ENCODE data around the gene CDIP1.
A peak's percentile ranks its signal among the peaks of the same experiment; 100 is the strongest.
"Not testable (repeated sequence)": the region's sequence is repeated elsewhere in the genome, so short reads cannot be mapped to it uniquely, and the experiment has no call there.

Gene CDIP1

GRCh38 chr16:4538350-4539235 lies at the start of gene CDIP1:
CDIP1 (minus strand) TSS chr16:4538773; CDS start chr16:4514130, 24,643 bp downstream.
- peak; percentile 63 for DNase-seq

GRCh38 chr16:4586291-4586690 lies 47.7 kb upstream of the CDIP1 start:
- DNase-seq: no peak

DNA sequence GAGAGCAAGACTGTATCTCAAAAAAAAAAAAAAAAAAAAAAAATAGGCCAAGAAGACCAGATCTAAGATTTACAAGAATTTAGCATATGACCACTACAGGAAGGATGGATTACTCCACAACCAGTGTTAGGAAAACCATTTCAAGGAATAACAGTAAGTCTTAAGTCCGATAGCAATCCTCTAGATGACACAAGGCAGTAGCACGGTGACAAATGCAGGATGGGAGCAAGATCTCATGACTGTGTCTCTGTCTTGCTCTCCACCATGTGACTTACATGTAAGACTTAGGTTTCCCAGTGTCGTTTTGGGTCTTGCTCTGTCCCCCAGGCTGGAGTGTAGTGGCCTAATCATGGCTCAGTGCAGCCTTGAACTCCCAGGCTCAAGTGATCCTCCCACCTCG lies 45.3 kb upstream of the CDIP1 start:
- DNase-seq: no peak

GRCh38 chr16:4580250-4580649 lies 41.7 kb upstream of the CDIP1 start:
- DNase-seq: no peak

GRCh38 chr16:4578961-4579530 lies 40.5 kb upstream of the CDIP1 start:
- DNase-seq: no peak

GRCh38 chr16:4576008-4576407 lies 37.4 kb upstream of the CDIP1 start:
- no peak for DNase-seq

DNA sequence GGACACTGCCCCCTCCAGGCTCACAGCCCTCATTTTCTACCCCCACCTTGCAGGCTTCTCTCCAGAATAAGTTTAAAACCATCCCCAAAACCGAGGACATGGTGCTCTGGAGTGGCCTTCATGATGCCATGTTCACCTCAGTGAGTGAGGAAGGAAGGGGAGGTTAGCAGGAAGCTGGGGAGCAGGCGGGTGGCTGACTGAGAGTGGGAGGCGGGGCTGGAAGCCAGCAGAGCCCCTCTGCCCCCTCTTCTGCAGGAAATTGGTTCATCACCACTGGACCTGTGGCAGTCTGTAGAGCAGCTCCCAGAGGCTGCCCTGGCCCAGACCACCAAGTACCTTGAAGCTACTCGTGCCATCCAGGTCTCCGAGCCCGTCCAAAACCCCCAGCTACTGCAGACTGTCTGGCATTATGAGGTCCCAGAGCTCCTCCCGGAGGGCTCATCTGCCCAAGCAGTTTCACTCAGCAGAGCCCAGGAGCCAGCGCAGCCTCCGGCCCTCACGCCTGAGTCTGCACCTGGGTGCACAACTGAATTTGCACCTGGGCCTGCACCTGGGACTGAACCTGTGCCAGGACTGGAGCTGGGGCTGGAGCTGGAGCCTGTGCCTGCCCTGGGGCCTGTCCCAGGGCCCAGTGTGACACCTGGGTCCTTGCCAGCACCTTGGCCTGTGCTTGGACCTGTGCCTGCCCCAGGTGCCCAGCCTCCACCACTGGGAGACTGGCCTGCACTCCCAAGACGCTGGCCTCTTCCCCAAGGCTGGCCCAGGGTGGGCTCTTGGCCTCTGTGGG lies 36.5 kb upstream of the CDIP1 start:
- DNase-seq: no peak

- not testable (repeated sequence) for DNase-seq
Observed at GRCh38 chr16:4573926-4574325, 35.4 kb upstream of the CDIP1 start.

DNA sequence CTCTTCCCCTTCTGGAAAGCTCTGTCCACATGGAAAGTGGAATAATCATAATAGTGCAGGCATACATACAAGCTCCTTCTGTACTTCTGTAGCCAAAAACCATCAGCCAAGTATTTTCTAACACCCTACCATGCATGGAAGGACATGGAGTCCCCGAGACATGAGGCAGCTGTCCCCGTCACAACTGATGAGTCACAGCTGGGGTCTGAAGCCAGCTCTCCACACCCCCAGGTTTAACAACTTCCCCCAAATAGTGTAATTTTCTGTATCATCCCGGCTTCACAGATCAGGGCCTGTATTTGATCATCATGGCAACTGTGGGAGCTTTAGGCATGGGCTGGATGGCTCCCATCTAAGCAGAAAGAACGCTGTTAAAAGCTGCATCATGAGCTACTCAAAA lies 34.1 kb upstream of the CDIP1 start:
- no peak for DNase-seq

DNA sequence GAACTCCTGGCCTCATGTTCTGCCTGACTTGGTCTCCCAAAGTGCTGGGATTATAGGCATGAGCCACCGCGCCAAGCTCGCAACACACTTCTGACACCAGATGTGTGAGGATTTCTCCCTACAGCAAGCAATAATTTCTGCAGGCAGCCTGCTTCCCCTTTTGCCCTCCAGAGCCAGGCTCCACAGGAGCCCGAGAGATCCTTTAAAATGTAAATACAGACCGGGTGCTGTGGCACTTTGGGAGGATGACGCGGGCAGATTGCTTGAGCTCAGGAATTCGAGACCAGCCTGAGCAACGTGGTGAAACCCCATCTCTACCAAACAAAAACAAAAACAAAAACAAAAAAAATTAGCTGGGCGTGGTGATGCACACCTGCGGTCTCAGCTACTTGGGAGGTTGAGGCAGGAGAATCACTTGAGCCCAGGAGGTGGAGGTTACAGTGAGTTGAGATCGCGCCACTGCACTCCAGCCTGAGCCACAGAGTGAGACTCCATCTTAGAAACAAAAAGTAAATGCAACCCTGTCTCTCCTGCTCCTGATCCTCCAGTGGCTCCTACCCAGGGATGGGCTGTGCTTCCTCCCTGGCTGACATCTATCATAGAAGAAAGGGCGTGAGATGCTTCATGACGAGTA lies 32.2 kb upstream of the CDIP1 start:
- no peak for DNase-seq

DNA sequence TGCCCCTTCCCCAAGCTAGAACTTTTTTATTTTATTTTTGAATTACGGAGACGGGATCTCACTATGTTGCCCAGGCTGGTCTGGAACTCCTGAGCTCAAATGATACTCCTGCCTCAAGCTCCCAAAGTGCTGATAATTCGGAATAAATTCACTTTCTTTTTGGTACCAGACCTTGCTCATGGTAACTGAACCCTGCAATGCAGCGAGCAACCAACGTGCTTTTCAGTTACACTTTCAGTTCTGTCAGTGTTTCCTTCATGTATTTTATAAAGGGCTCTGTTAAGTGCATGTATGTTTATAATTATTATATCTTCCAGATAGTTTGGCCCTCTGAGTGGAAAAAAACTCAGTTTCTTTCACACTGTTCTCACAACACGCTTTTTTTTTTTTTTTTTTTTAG lies 31.5 kb upstream of the CDIP1 start:
- no peak for DNase-seq

DNA sequence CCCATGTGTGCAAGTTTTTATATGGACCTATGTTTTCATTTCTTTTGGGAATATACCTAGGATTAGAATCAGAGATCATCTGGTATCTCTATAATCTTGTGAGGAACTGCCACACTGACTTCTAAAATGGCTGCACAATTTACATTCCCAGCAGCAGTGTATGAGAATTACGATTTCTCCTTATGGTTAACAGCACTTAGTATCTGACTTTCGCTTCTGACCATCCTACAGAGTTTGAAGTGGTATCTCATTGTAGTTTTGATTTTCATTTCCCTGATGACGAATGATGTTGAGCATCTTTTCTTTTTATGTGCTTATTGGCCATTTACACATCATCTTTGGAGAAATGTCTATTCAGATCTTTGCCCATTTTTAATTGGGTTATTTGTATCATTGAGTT lies 27.6 kb upstream of the CDIP1 start:
- no peak for DNase-seq

DNA sequence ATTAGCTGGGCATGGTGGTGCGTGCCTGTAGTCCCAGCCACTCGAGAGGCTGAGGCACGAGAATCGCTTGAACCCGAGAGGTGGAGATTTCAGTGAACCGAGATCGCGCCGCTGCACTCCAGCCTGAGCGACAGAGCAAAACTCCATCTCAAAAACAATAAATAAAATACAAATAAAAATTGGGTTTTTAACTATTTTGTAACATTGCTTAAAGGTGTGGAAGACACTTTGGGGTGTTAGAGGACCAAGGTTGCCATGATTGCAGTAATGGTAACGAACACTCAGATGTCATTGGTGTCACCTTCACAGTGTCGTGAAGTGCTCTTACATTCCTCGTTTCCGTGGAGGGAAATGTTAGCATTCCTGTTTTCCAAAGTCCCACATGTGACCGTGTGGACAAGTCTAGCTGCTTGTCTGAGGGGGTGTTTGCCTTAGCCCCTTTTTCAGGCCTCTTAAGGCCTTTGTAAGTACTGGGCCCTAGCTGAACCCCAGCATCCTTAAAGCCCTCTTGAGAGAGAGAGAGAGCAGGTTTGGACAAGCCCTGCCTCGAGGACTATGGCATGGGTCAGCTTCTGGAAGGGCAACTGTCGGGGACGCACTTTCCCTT lies 26.2 kb upstream of the CDIP1 start:
- no peak for DNase-seq

DNA sequence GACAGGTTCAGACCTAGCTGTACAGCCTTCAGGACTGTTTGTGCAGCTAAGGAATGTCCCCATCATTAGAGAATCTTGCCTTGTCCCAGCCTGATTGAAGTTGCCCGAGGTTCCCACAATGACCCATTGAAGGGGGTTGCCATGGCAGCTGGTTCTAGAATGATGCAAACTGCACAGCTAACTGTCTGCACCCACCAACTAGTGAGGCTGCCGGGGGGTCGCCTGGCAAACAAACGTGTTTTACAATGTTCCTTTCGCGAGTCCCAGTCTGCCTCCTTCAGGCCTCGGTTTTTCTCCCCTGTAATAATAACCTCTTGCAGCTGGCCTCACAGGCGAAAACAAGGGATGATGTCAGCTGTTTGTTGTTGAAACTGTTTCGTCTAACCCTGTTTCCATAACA lies 23.0 kb upstream of the CDIP1 start:
- DNase-seq: no peak

DNA sequence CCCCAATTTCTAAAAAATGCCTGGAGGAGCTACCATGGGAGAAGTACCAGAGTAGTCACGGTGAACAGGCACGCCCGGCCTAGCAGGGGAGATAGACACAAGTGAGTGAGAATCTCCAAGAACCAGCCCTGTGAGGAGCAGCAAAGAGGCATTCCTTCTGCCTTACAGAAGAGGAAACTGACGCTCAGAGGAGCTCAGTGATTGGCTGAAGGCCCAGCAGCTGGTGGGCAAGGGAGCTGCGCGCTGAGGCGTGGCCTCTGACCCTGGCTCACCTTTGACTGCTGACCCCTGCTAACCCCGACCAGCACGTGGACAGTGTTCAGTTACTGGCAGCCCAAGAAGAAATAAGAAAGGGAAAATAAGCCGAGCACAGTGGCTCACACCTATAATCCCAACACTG lies 19.4 kb upstream of the CDIP1 start:
- no peak for DNase-seq

DNA sequence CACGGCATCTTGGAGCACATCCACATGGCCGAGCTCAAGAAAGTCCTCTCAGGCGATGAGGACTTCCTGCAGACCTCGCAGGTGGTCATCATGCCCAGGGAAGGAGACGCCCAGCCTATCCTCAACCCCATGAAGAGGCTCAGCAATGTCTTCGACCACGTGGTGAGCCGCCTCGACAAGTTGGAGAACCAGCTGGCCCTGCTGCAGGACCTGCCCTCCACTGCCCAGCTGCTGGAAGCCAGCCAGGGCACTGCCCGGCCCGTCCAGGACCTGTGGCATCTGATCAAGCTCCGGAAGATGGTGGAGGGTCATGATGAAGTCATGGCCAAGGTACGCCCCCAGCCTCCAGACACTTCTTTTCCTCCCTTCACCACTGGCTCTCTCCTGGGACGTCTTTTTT lies 18.0 kb upstream of the CDIP1 start:
- DNase-seq: no peak

GRCh38 chr16:4556112-4556511 lies 17.5 kb upstream of the CDIP1 start, which contains the start of gene C16orf96:
C16orf96 (plus strand) TSS chr16:4556340; CDS start chr16:4556490, 150 bp downstream.
- DNase-seq: no peak

DNA sequence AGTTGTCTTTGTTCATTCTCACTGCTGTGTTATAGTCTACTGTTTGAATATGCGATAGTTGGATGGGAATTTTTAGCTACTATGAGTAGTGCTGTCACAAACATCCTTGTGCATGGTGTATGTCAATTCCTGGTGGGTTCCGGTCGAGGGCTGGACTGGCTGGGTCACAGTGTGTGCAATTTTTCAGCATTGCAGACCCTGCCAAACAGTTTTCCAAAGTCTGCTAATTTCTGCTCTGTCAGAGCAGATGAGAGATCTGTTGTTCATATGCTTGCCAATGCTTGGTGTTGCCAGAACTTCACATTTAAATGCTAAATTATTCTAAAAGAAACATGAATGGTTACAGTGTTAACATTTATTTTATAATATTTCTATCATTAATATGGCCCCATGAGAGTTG lies 14.0 kb upstream of the CDIP1 start:
- DNase-seq: no peak

- DNase-seq: no peak
Observed at GRCh38 chr16:4550591-4550990, 12.0 kb upstream of the CDIP1 start.

- no peak for DNase-seq
Observed at GRCh38 chr16:4548124-4548523, 9.6 kb upstream of the CDIP1 start.

DNA sequence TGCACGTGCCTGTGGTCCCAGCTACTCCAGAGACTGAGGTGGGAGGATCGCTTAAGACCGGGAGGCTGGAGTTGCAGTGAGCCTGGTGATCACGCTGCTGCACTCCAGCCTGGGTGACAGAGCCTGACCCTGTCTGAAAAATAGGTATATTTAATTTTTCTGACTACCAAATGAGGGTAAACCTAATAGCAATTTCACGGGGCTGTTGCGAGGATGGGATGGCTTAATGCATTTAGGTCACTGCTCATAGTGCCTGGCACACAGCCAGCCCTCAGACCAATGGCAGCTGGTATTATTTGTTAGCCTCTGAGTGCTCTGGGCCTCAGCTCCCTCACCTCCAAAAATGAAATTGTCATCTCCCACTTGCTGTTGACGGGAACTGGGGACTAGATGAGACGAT lies 5.9 kb upstream of the CDIP1 start:
- DNase-seq: no peak

- DNase-seq: no peak
Observed at GRCh38 chr16:4539716-4540284, 1.2 kb upstream of the CDIP1 start.

Measured in 8988T (cell line).